NB4 (cell line): ENCODE measurements around the gene SLC6A19.

ENCODE experiments used
- DNase-seq: peaks from one replicate; pipeline ENCODE4 v3.0.0; 2010; ENCODE audit warnings: low read depth
- H3K4me3 ChIP-seq: one replicate; pipeline ENCODE4 v1.5.1; 2011; ENCODE audit warnings: mild to moderate bottlenecking, low read depth, low read length, moderate library complexity
- MYC ChIP-seq: IDR thresholded peaks from 2 replicates; pipeline ENCODE4 v1.6.1; 2011; ENCODE audit warnings: low read depth, low read length
- POLR2A ChIP-seq: IDR thresholded peaks from 2 replicates; pipeline ENCODE4 v1.6.1; 2011; ENCODE audit warnings: mild to moderate bottlenecking; ENCODE audit not compliant: insufficient read length; ENCODE audit errors: extremely low read depth
- TF ChIP-seq, protein P1 (sequence below): IDR thresholded peaks from 2 replicates; pipeline ENCODE4 v1.6.1; 2011; ENCODE audit warnings: low read depth, low read length
- TF ChIP-seq, protein P2 (sequence below): IDR thresholded peaks from one replicate; pipeline ENCODE4 v1.5.1; 2012; ENCODE audit warnings: low read depth, low read length

The SLC6A19 gene

DNA sequence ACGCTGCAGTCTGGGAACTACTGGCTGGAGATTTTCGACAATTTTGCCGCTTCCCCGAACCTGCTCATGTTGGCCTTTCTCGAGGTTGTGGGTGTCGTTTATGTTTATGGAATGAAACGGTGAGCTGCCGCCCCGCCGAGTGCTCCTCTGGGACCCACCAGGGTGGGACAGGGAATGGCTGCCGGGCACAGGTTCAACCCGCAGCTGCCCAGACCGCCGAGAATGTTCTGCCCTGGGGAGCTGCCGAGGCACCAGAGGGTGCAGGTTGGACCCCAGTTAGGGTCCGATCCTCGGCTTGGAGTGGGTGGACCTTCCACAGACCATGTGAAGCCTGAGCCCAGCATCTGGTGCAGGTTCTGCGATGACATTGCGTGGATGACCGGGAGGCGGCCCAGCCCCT is 42.9 kb downstream of the SLC6A19 start:
- DNase-seq = no peak
- no peak overlapping the region for H3K4me3 ChIP-seq
- no peak for TF ChIP-seq POLR2A
- TF ChIP-seq, protein P1, sequence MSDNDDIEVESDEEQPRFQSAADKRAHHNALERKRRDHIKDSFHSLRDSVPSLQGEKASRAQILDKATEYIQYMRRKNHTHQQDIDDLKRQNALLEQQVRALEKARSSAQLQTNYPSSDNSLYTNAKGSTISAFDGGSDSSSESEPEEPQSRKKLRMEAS = no peak
- no peak for TF ChIP-seq MYC
- TF ChIP-seq, protein P2, sequence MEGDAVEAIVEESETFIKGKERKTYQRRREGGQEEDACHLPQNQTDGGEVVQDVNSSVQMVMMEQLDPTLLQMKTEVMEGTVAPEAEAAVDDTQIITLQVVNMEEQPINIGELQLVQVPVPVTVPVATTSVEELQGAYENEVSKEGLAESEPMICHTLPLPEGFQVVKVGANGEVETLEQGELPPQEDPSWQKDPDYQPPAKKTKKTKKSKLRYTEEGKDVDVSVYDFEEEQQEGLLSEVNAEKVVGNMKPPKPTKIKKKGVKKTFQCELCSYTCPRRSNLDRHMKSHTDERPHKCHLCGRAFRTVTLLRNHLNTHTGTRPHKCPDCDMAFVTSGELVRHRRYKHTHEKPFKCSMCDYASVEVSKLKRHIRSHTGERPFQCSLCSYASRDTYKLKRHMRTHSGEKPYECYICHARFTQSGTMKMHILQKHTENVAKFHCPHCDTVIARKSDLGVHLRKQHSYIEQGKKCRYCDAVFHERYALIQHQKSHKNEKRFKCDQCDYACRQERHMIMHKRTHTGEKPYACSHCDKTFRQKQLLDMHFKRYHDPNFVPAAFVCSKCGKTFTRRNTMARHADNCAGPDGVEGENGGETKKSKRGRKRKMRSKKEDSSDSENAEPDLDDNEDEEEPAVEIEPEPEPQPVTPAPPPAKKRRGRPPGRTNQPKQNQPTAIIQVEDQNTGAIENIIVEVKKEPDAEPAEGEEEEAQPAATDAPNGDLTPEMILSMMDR = no peak

DNA sequence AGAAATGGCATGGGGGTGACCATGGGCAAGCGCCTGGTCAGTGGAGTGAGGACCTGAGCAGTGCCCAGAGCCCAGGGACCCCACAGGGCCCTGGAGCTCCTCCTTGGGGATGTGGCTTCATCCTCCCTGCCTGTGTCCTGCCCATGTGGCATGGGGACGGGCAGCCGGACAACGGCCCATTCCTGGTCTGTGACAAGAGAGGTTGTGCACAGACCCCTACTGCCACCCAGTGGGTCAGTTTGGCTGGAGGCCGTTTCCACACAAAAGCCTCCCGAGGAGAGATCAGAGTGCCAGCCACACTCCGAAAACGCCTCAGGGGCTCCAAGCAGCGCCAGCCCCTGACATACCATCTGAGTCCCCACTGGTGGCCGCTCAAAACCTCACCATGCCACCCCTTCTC is 43.6 kb downstream of the SLC6A19 start:
- TF ChIP-seq POLR2A = no peak
- TF ChIP-seq, protein P1 = no peak
- TF ChIP-seq, protein P2 = peak; percentile 41
- peak; percentile 39 for DNase-seq
- H3K4me3 ChIP-seq = no peak overlapping the region

DNA sequence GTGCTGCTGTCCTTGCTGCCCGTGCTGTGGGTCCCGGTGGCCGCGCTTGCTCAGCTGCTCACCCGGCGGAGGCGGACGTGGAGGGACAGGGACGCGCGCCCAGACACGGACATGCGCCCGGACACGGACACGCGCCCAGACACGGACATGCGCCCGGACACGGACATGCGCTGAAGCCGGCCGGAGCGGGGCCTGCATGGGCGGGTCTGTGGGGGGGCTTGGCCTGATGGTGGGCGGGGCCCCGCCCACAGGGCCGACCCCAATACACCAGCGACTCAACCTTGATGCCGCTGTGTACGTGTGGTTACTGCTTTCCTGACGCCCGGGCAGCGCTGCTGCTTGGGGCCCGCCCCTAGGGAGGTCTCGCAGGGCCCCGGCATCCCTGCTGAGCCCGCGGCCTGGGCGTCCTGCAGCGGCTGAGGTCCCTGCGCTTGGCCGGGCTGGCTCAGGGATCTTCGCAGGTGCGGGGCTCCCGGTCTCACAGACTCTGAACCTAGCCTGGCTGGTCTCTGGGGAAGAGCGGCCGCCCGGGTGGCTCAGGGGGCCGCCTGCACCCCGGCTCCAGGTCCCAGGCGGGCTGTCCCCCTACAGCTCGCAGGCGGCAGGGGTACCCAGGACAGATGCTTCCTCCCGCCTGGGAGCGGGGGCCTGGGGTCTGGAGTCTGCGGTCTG is 44.6 kb downstream of the SLC6A19 start:
- H3K4me3 ChIP-seq = no peak overlapping the region
- no peak for DNase-seq

DNA sequence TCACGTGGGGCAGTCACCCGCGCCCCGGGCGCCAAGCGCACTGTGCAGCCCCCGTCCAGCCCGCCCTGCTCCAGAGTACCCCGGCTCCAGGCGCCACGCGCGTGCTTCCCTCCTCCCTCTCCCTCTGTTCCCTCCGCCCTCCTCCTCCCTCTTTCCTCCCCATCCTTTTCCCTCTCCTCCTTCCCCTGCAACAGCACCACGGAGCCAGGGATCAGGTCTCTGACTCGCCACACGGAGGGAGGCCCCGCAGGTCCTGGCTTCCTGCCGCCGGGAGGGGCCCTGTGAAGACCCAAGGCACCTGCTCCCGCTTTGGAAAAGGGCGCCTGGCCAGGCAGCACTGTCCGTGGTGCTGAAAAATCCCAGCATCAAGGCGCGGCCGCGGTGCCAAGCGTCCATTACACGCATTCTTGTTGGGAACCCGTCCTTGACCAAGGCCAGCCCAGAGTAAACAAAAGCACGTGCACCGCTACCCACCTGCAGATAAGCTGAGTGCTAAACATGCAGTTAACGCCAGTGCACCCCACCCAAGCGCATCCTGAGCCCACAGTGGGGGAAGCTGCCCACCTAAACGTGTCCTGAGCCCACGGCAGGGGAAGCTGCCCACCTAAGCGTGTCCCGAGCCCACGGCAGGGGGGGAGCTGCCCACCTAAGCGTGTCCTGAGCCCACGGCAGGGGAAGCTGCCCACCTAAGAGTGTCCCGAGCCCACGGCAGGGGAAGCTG is 45.5 kb downstream of the SLC6A19 start:
- H3K4me3 ChIP-seq = no peak overlapping the region
- peak; percentile 51 for DNase-seq
- TF ChIP-seq MYC (peak; percentile 72), POLR2A (no peak)
- TF ChIP-seq, protein P1 = peak; percentile 84
- TF ChIP-seq, protein P2 = no peak

More for the DNA sequence above, 44.6 kb downstream of the SLC6A19 start:
- TF ChIP-seq, protein P2 = no peak
- TF ChIP-seq POLR2A (no peak), MYC (no peak)
- TF ChIP-seq, protein P1 = no peak

DNA sequence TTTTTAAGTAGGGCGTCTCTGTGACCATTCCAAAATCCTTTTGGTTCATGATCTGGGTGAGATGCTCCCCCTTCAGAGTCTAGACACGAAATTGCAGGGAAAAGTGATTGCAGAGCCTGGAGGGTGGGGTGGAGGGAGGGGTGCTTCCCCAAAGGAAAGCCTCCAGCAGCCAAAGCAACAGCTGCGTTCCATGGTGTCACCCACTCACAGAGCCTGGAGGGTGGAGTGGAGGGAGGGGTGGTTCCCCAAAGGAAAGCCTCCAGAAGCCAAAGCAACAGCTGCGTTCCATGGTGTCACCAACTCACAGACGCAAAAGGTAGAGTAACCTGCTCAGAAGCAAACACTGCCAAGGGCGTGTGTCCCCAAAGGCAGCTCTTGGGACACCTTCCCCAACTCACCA is 46.4 kb downstream of the SLC6A19 start:
- TF ChIP-seq, protein P2 = no peak
- no peak for TF ChIP-seq MYC
- TF ChIP-seq POLR2A = no peak
- TF ChIP-seq, protein P1 = no peak
- DNase-seq = no peak
- no peak overlapping the region for H3K4me3 ChIP-seq
